G401.6 (cell line): ENCODE results near the gene EPB41L3.
"Not testable (repeated sequence)": the region's sequence is repeated elsewhere in the genome, so short reads cannot be mapped to it uniquely, and the experiment has no call there.

Experiments used
- FAIRE-seq: peaks from 2 replicates; lab custom pipeline; 2012; peaks lifted over from hg19 to GRCh38; lab: Jason Lieb, UNC

Gene EPB41L3

GRCh38 chr18:5496305-5496704, 47.5 kb downstream of the EPB41L3 start:
- no peak for FAIRE-seq

GRCh38 chr18:5490753-5491480, 52.9 kb downstream of the EPB41L3 start:
- no peak for FAIRE-seq

- FAIRE-seq: no peak
Measured at GRCh38 chr18:5488844-5489243, 55.0 kb downstream of the EPB41L3 start.

GRCh38 chr18:5488044-5488443, 55.8 kb downstream of the EPB41L3 start:
- FAIRE-seq: not testable (repeated sequence)

GRCh38 chr18:5484526-5484925, 59.3 kb downstream of the EPB41L3 start:
- FAIRE-seq: no peak

- FAIRE-seq: no peak
Measured at GRCh38 chr18:5481621-5482020, 62.2 kb downstream of the EPB41L3 start.

- no peak for FAIRE-seq
Measured at GRCh38 chr18:5478261-5478660, 65.5 kb downstream of the EPB41L3 start.

- FAIRE-seq: no peak
Measured at GRCh38 chr18:5476961-5477800, 66.6 kb downstream of the EPB41L3 start.

- FAIRE-seq: no peak
Measured at GRCh38 chr18:5475267-5475666, 68.5 kb downstream of the EPB41L3 start.

GRCh38 chr18:5469340-5469739, 74.5 kb downstream of the EPB41L3 start:
- no peak for FAIRE-seq

GRCh38 chr18:5468394-5468793, 75.4 kb downstream of the EPB41L3 start:
- FAIRE-seq: no peak

GRCh38 chr18:5467671-5468070, 76.1 kb downstream of the EPB41L3 start:
- no peak for FAIRE-seq

GRCh38 chr18:5466256-5466655, 77.5 kb downstream of the EPB41L3 start:
- FAIRE-seq: no peak

- FAIRE-seq: no peak
Measured at GRCh38 chr18:5464251-5464650, 79.5 kb downstream of the EPB41L3 start.

- no peak for FAIRE-seq
Measured at GRCh38 chr18:5463831-5464230, 80.0 kb downstream of the EPB41L3 start.

GRCh38 chr18:5463390-5463789, 80.4 kb downstream of the EPB41L3 start:
- no peak for FAIRE-seq

GRCh38 chr18:5462227-5462626, 81.6 kb downstream of the EPB41L3 start:
- no peak for FAIRE-seq

GRCh38 chr18:5461041-5461440, 82.8 kb downstream of the EPB41L3 start:
- FAIRE-seq: no peak

- no peak for FAIRE-seq
Measured at GRCh38 chr18:5457462-5457957, 86.3 kb downstream of the EPB41L3 start.

- FAIRE-seq: no peak
Measured at GRCh38 chr18:5456577-5457461, 87.0 kb downstream of the EPB41L3 start.

- FAIRE-seq: no peak
Measured at GRCh38 chr18:5455674-5456073, 88.1 kb downstream of the EPB41L3 start.

GRCh38 chr18:5452943-5453443, 90.8 kb downstream of the EPB41L3 start:
- no peak for FAIRE-seq
